Aorta (tissue), 5 donors: ENCODE measurements around the gene PIEZO2. TPM values are rescaled to one million over a fixed set of nuclear protein-coding genes. Genes with fewer than 3 reads are reported as not detected.

Experiments used
- ATAC-seq: fragments of 200-7000 bp; cut with Tn5 transposase; one replicate; pipeline ENCODE4 v1.9.1; 2022; ENCODE audit warnings: moderate library complexity; ENCODE audit not compliant: low FRiP score
- DNase-seq, 2 donors: peaks; one replicate each; pipeline ENCODE4 v3.0.0-alpha.2; 2020
- H3K27ac ChIP-seq, 2 donors: one replicate each; pipeline ENCODE4 v1.5.1; 2013; ENCODE audit warnings: low read length in 2 of 2, mild to moderate bottlenecking in 2 of 2, moderate library complexity in 2 of 2, control low read depth in 1 of 2, inconsistent platforms in 1 of 2, low read depth in 1 of 2
- H3K27me3 ChIP-seq, 2 donors: one replicate each; pipeline ENCODE4 v1.6.1; 2013; ENCODE audit warnings: control low read depth in 1 of 2, low read length in 1 of 2, mild to moderate bottlenecking in 1 of 2, moderate library complexity in 1 of 2; ENCODE audit not compliant: insufficient read depth in 2 of 2, control insufficient read depth in 1 of 2
- H3K36me3 ChIP-seq, 2 donors: one replicate each; pipeline ENCODE4 v1.6.1; 2013; ENCODE audit warnings: control low read depth in 1 of 2, low read length in 1 of 2, mild to moderate bottlenecking in 1 of 2; ENCODE audit not compliant: insufficient read depth in 2 of 2, control insufficient read depth in 1 of 2
- H3K4me1 ChIP-seq, 2 donors: one replicate each; pipeline ENCODE4 v1.6.1; 2013; ENCODE audit warnings: low read length in 2 of 2, control low read depth in 1 of 2, mild to moderate bottlenecking in 1 of 2, moderate library complexity in 1 of 2; ENCODE audit not compliant: insufficient read depth in 2 of 2, control insufficient read depth in 1 of 2
- H3K4me3 ChIP-seq, 2 donors: one replicate each; pipeline ENCODE4 v1.5.1; 2013; ENCODE audit warnings: low read length in 2 of 2, control low read depth in 1 of 2, mild to moderate bottlenecking in 1 of 2
- H3K9me3 ChIP-seq: one replicate; pipeline ENCODE4 v1.6.1; 2013; ENCODE audit warnings: mild to moderate bottlenecking, low read length; ENCODE audit not compliant: control insufficient read depth
- WGBS, 2 donors: extraction: QIAGEN DNeasy Blood & Tissue Kit; methylation state at CpG; one replicate each; pipeline ENCODE4 v1.1.7; 2013; 5-methylcytosine and 5-hydroxymethylcytosine counted together
- intact Hi-C, 2 donors: fragments of 100-400 bp; cut with DNase I; formaldehyde crosslinking; loops; one replicate each; pipeline versions ENCODE4 v1.14.2 to v1.15.0; 2022
- polyA plus RNA-seq, 2 donors: library from polyadenylated mRNA; stranded (reverse); fragments of 200-250 nt; gene quantifications; one replicate each; pipeline ENCODE4 v1.2.3, GENCODE V29; 2013
- total RNA-seq, 2 donors: library from RNA; stranded (reverse); fragmentation: NEBNext Ultra II Directional; extraction: Animal tissue kit (Norgen Biotek cat#: 25700); gene quantifications; one replicate each; pipeline ENCODE4 v1.2.1, GENCODE V29; 2021
- donor health status: healthy with polysubstance abuse.
- donor health status: Bipolar disorder and iron deficiency.
- donor health status: DM: no; HTN: no; CAD: no.
- donor health status: DM: no; HTN: no; CAD: no.
- donor health status: DM: yes; HTN: yes; CAD: no.

The PIEZO2 gene
- total and polyA plus RNA-seq, 4 donors = 0.50 to 8.8 (median 1.6) TPM

DNA sequence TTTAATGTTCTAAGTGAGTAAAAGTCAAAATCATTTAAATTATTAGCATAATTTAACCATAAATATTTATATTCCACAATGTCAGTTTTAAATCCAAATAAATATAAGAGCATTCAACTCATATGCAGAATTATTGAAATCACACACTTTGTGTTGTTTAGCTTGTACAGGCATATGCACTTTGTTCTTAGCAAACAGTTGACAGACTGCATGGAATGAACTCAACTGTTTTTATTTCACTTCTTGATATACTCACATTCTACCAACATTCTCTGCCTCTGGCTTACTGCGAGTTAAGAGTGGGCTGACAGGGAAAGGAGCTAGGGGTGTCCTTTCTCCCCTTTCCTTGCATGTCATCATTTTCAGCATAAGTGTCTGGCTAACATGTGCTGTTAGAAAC lies 7.6 kb upstream of the PIEZO2 start:
- no peak for ATAC-seq
- no peaks in the 10 kb centered on the region for H3K27me3 ChIP-seq
- no peaks in the 10 kb centered on the region for H3K36me3 ChIP-seq
- H3K4me3 ChIP-seq = no peak overlapping the region
- WGBS, 2 donors = 83 to 87% methylated on average over 1 of the region's 1 CpG
- H3K9me3 ChIP-seq = no peaks in the 10 kb centered on the region
- no peak for DNase-seq
- no peaks in the 10 kb centered on the region for H3K4me1 ChIP-seq
- intact Hi-C loops = loop anchor here in 1 of 2 donors (10.0 kb wide), 1 partner anchor 592 kb away; no protein-coding TSS in a partner anchor
- H3K27ac ChIP-seq = no peak overlapping the region

DNA sequence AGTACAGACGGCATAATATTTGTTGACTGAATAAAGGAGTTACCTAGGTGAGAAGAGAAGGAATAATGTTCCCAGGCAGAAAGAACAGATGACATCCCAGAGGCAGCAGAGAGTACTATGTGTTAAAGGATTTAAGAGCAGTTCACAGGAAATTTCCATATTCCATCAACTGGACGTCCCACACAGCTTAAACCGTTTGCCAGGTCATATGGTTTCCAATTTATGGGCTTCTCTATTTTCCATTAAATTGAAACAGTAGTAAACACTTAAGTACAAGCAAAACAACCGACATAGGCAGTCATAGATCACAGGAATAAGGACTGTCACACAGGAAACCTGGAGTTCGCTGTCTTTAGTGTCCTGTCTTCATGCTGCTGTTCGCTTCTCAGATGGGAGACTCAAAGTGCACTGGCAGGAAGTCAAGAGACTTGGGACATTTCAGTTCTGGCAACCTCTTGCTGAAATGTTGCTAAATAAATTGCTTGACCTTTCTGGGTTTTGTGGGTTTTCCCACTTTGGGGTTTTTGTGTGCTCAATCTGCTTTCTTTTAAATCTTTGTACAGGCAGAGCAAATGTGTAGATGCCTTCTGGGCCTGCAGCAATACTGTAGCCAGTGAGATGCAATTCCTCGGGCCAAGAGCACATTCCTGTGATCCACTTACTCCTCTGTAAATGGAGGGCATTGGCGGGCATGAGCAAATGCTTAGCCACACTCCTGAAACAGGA lies 5.8 kb upstream of the PIEZO2 start:
- ATAC-seq = no peak
- intact Hi-C loops = loop anchor here (2.0 to 10.0 kb wide), 2 partner anchors 302 to 590 kb away; no protein-coding TSS in a partner anchor
- no peak for DNase-seq
- no peaks in the 10 kb centered on the region for H3K9me3 ChIP-seq
- no peaks in the 10 kb centered on the region for H3K27me3 ChIP-seq
- no peak overlapping the region for H3K4me3 ChIP-seq
- no peak overlapping the region for H3K27ac ChIP-seq
- no peaks in the 10 kb centered on the region for H3K4me1 ChIP-seq
- 47 to 53% methylated on average over 8 of the region's 8 CpGs for WGBS, 2 donors
- no peaks in the 10 kb centered on the region for H3K36me3 ChIP-seq

DNA sequence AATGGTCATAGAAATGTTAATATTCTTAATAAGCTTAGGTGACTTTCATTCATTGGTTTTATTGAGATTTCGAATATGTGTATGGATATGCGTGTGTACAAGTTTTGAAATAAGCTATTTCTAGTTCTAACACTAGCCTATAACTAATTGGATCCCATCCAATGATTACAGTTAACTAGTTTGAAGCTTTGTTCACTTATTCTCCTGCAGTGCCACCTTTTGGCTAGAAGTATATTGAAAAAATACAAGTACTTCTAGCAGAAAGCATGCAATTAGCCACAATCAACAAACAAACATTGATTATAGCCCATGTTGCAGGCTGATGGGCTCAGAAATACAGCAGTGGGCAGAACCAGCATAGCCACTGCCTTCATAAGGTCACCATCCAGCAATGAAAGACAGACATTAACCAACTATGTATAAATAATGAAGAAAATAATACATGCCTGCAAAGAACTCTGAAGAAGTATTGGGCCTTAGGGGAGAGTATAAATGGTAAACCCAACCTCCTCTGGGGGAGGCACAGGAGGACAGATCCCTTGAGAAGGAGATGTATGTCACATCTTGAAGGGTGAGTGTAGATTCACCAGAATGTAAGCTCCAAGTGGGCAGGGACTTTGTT lies 5.1 kb upstream of the PIEZO2 start:
- intact Hi-C loops = loop anchor here (2.0 to 10.0 kb wide), 2 partner anchors 302 to 590 kb away; no protein-coding TSS in a partner anchor
- H3K27me3 ChIP-seq = no peaks in the 10 kb centered on the region

DNA sequence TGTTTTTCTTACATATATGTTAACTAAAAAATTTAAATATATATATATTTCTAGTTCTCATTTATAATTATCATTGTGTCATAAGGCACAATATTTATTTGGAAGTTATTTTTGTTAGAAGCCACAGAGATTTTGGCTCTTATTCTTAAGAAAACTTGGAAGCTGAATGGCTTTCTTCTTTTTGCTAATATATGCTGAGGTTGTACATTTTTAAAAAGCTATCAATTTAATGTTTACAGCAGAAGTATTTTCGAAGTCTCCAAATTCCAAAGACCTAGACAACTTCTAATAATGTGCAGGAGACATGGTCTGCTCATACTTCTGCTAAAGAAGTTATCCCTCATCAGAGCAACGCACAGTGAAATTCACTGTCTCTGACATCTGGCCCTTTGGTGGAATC lies 3.7 kb upstream of the PIEZO2 start:
- no peak for DNase-seq
- Histone ChIP-seq H3K36me3 (no peaks in the 10 kb centered on the region), H3K9me3 (no peaks in the 10 kb centered on the region), H3K4me3 (no peak overlapping the region), H3K27me3 (no peaks in the 10 kb centered on the region), H3K27ac (no peak overlapping the region), H3K4me1 (no peaks in the 10 kb centered on the region)
- 83 to 87% methylated on average over 2 of the region's 2 CpGs for WGBS, 2 donors
- intact Hi-C loops = loop anchor here in 1 of 2 donors (10.0 kb wide), 1 partner anchor 588 kb away; no protein-coding TSS in a partner anchor
- ATAC-seq = no peak

More for the DNA sequence above, 5.1 kb upstream of the PIEZO2 start:
- 1 to 4% methylated on average over 2 of the region's 2 CpGs for WGBS, 2 donors
- no peak for ATAC-seq
- no peaks in the 10 kb centered on the region for H3K4me1 ChIP-seq
- no peak overlapping the region for H3K4me3 ChIP-seq
- H3K9me3 ChIP-seq = no peaks in the 10 kb centered on the region
- H3K27ac ChIP-seq = no peak overlapping the region
- DNase-seq = no peak
- H3K36me3 ChIP-seq = no peaks in the 10 kb centered on the region

DNA sequence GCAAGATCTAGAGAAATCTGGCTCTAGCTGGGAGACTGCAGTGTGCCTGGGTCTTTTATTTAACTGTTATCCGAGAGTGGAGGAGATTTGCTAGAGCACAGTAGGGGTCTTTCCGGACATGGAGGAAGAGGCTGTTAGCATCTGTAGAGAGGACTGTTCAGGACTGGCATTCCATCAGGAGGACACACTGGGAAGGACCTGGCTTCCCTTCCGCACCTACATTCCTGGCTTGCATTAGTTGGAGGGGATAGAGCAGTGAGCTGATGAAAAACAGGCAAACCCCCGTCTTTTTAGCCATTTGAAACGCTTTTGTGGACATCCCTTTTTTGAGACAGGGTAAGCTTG lies 874 bp upstream of the PIEZO2 start:
- 77 to 78% methylated on average over 5 of the region's 5 CpGs for WGBS, 2 donors
- DNase-seq (no peak), ATAC-seq (no peak)
- no peak overlapping the region for H3K27ac ChIP-seq
- H3K4me3 ChIP-seq = no peak overlapping the region
- intact Hi-C loops = loop anchor here in 1 of 2 donors (10.0 kb wide), 1 partner anchor 585 kb away; no protein-coding TSS in a partner anchor
- no peaks in the 10 kb centered on the region for H3K36me3 ChIP-seq
- H3K9me3 ChIP-seq = no peaks in the 10 kb centered on the region
- H3K4me1 ChIP-seq = no peaks in the 10 kb centered on the region
- H3K27me3 ChIP-seq = no peaks in the 10 kb centered on the region

DNA sequence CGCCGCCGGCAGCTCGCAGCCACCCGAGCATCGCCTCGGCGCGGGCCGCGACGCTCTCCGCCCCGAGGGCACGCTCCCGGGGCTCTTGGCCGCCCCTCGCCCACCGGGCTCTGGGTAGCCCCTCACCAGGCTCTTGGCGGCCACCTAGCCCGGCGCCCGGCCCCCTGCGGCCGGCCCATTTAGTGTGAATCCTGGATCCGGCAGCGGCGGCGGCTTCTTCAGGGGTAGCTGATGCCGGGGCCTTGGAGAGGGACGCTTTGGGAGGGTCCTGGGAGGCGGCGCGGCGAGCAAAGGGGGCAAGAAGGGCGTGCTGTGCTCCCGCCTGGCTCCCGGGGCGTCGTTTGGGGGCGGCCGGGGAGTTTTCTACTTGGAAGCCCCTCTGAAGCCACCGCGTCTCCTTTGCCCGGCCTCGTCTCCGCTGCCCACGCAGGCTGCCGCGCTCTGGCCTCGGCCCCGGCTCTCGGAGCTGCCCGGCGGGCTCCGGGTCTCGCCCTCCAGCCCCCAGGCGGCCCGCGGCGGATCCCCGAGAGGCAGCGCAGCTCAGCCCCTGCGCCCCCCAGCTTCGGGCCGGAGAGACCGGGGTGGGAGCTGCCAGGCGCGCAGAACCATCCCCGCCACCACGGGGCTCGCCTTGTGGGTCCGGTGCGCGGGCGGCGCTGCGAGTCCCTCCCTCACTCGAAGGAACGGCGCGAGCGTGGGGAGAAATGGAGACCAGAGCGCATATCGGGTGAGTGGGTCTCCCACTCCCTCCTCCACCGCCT lies 509 bp downstream of the PIEZO2 start:
- Histone ChIP-seq H3K4me3 (peak overlapping the region; percentile 3 to 45), H3K9me3 (no peaks in the 10 kb centered on the region), H3K36me3 (no peaks in the 10 kb centered on the region), H3K27ac (no peak overlapping the region), H3K27me3 (no peaks in the 10 kb centered on the region), H3K4me1 (no peaks in the 10 kb centered on the region)
- ATAC-seq (peak; percentile 12), DNase-seq (peak; percentile 39 to 76)
- WGBS, 2 donors = 1% methylated on average over 60 to 86 of the region's 86 CpGs
- intact Hi-C loops = no loop called here

DNA sequence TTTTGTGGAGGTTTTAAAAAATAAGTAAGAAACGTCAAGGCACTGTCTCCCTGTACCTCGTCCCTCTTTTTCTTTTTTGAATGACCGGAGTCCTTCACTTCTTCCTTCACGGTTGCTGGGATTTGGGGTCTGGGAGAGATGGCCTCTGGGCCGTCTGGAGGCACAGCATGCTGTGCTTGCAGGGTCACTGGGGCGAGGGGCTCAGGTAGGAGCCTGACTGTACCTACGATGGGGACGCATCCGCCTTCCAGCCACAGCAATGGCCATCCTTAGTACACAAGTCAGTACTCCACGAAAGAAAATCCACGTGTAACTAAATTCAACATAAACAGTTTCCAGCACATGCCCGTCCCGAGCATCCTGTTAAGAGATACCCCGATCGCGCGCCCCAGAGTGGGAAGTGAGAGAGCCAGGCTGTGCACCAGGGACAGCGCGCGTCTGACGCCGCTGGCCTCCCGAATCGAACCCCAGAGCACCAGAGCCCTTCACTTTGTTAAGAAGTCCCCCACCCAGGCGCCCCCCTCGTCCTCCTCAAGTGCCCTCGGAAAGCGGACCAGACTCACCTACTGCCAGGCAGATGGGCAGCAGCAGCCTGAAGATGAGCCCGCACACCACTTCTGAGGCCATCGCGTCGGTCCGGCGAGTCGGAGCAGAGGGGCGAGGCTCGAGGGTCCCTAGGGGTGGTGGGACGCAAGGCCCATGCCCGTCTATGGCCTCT lies 1.2 kb downstream of the PIEZO2 start:
- Histone ChIP-seq H3K4me3 (peak overlapping the region; percentile 3 to 45), H3K9me3 (no peaks in the 10 kb centered on the region), H3K27me3 (no peaks in the 10 kb centered on the region), H3K27ac (no peak overlapping the region), H3K36me3 (no peaks in the 10 kb centered on the region), H3K4me1 (no peaks in the 10 kb centered on the region)
- WGBS, 2 donors = 18 to 19% methylated on average over 38 to 39 of the region's 39 CpGs
- ATAC-seq (no peak), DNase-seq (no peak)
- intact Hi-C loops = no loop called here

DNA sequence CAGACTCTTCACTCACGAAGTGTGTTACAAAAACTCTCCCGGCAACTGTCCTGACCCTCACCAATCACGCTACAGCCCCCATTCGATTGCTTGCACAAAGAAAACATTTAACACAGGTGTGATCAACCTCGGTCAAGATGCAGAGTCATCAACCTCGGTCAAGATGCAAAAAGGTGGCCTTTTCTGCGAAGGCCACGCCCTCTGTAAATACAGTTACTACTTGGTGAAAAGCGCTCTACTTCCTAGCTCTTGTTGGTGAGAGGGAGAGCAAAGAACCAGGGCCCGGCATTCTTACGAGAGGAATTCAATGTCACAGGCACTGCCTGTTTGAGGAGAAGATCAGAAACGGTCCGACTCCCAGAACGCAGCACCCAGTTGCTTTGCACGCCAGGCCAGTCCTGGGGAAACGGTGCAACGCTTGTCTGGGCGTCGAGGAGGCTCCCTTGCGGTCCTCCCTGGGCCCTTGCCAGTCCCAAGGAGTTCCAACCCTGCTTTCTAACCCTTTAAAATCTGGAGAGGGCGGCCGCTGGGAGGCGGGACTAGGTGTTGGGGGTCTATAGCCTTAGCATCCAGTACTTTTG lies 1.9 kb downstream of the PIEZO2 start:
- intact Hi-C loops = no loop called here
- DNase-seq (no peak), ATAC-seq (no peak)

More for the DNA sequence above, 1.9 kb downstream of the PIEZO2 start:
- no peak overlapping the region for H3K4me3 ChIP-seq
- H3K27ac ChIP-seq = no peak overlapping the region
- WGBS, 2 donors = 74 to 80% methylated on average over 23 of the region's 23 CpGs
- no peaks in the 10 kb centered on the region for H3K4me1 ChIP-seq
- H3K27me3 ChIP-seq = no peaks in the 10 kb centered on the region
- no peaks in the 10 kb centered on the region for H3K9me3 ChIP-seq
- no peaks in the 10 kb centered on the region for H3K36me3 ChIP-seq
